CD14-positive monocyte (primary cell): ENCODE measurements around the gene CPED1. TPM values are rescaled to one million over a fixed set of nuclear protein-coding genes. Genes with fewer than 3 reads are reported as not detected.

Experiments
- DNase-seq, 3 donors: peaks; one replicate each; pipeline ENCODE4 v3.0.0-alpha.2; 2011 to 2022
- H2AFZ ChIP-seq: 2 replicates; pipeline ENCODE4 v1.6.0; 2012; ENCODE audit warnings: mild to moderate bottlenecking, low read depth, low read length, inconsistent platforms; ENCODE audit not compliant: insufficient read depth, poor library complexity, severe bottlenecking
- H3K27ac ChIP-seq, 2 donors: 1 replicate in 1 of 2; 2 replicates in 1 of 2; pipeline ENCODE4 v1.5.1; 2012 to 2013; ENCODE audit warnings: low read length in 2 of 2, control low read depth in 1 of 2, inconsistent platforms in 1 of 2, low read depth in 1 of 2, mild to moderate bottlenecking in 1 of 2
- H3K27me3 ChIP-seq, 2 donors: one replicate each; pipeline versions ENCODE4 v1.6.0 to v1.6.1; 2011 to 2013; ENCODE audit warnings: low read length in 2 of 2; ENCODE audit not compliant: control insufficient read depth in 2 of 2, insufficient read depth in 2 of 2
- H3K36me3 ChIP-seq, 2 donors: replicated peaks in 1 of 2; 1 replicate in 1 of 2; 2 replicates in 1 of 2; pipeline versions ENCODE4 v1.5.1 to v1.6.1; 2012 to 2013; ENCODE audit warnings: low read length in 2 of 2, control low read depth in 1 of 2, inconsistent platforms in 1 of 2, mild to moderate bottlenecking in 1 of 2; ENCODE audit not compliant: insufficient read depth in 2 of 2, control insufficient read depth in 1 of 2
- H3K4me1 ChIP-seq, 2 donors: 1 replicate in 1 of 2; 2 replicates in 1 of 2; pipeline versions ENCODE4 v1.5.1 to v1.6.1; 2012 to 2013; ENCODE audit warnings: low read length in 2 of 2, control low read depth in 1 of 2, inconsistent platforms in 1 of 2, mild to moderate bottlenecking in 1 of 2, moderate library complexity in 1 of 2; ENCODE audit not compliant: insufficient read depth in 2 of 2, control insufficient read depth in 1 of 2
- H3K4me2 ChIP-seq: replicated peaks from 2 replicates; pipeline ENCODE3; 2012; ENCODE audit warnings: low read length, moderate library complexity, mild to moderate bottlenecking; ENCODE audit not compliant: poor library complexity, severe bottlenecking; ENCODE audit errors: extremely low read depth
- H3K4me3 ChIP-seq, 3 experiments: fragments of 200-600 bp in 1 of 3; sonication (generic) in 1 of 3; replicated peaks in 1 of 3; 1 replicate in 2 of 3; 2 replicates in 1 of 3; pipeline ENCODE4 v1.5.1; 2011 to 2013; ENCODE audit warnings: low read length in 3 of 3, mild to moderate bottlenecking in 3 of 3, control low read depth in 2 of 3, low read depth in 2 of 3, inconsistent platforms in 1 of 3, moderate library complexity in 1 of 3
- H3K79me2 ChIP-seq: 2 replicates; pipeline ENCODE4 v1.6.0; 2012; ENCODE audit warnings: mild to moderate bottlenecking, control low read depth, inconsistent platforms, low read length, moderate library complexity; ENCODE audit not compliant: insufficient read depth
- H3K9ac ChIP-seq: 2 replicates; pipeline ENCODE4 v1.6.0; 2017; ENCODE audit warnings: low read length, mild to moderate bottlenecking; ENCODE audit not compliant: insufficient read depth, poor library complexity, severe bottlenecking
- H3K9me3 ChIP-seq, 2 donors: replicated peaks in 1 of 2; 1 replicate in 1 of 2; 2 replicates in 1 of 2; pipeline versions ENCODE4 v1.5.1 to v1.6.1; 2012 to 2013; ENCODE audit warnings: low read length in 2 of 2, control low read depth in 1 of 2; ENCODE audit not compliant: control insufficient read depth in 1 of 2, insufficient read depth in 1 of 2
- H4K20me1 ChIP-seq: 2 replicates; pipeline ENCODE4 v1.6.0; 2012; ENCODE audit warnings: mild to moderate bottlenecking, low read length, control low read depth, moderate library complexity; ENCODE audit not compliant: insufficient read depth
- H3K27ac Mint-ChIP-seq, 7 donors: one replicate each; pipeline ENCODE4 v1.8.0; 2020; ENCODE audit warnings: mild to moderate bottlenecking in 7 of 7, mixed read lengths in 7 of 7, moderate library complexity in 6 of 7, inconsistent platforms in 2 of 7
- H3K27me3 Mint-ChIP-seq, 3 donors: one replicate each; pipeline ENCODE4 v1.8.0; 2021 to 2022; ENCODE audit warnings: low read depth in 3 of 3, mild to moderate bottlenecking in 3 of 3, mixed read lengths in 3 of 3, moderate library complexity in 3 of 3, inconsistent platforms in 1 of 3
- H3K36me3 Mint-ChIP-seq, 2 donors: one replicate each; pipeline ENCODE4 v1.8.0; 2020; ENCODE audit warnings: mixed read lengths in 2 of 2, inconsistent platforms in 1 of 2, mild to moderate bottlenecking in 1 of 2
- H3K4me1 Mint-ChIP-seq: one replicate; pipeline ENCODE4 v1.8.0; 2020; ENCODE audit warnings: mild to moderate bottlenecking, mixed read lengths
- H3K4me3 Mint-ChIP-seq, 2 donors: one replicate each; pipeline ENCODE4 v1.8.0; 2020; ENCODE audit warnings: mild to moderate bottlenecking in 2 of 2, mixed read lengths in 2 of 2, moderate library complexity in 1 of 2
- H3K9me3 Mint-ChIP-seq, 7 donors: one replicate each; pipeline ENCODE4 v1.8.0; 2020 to 2022; ENCODE audit warnings: mixed read lengths in 7 of 7, mild to moderate bottlenecking in 6 of 7, moderate library complexity in 6 of 7, inconsistent platforms in 2 of 7
- WGBS: methylation state at CpG from one replicate; pipeline ENCODE4 v1.1.5; 2013; ENCODE audit warnings: missing lambda C conversion rate; ENCODE audit not compliant: insufficient coverage; 5-methylcytosine and 5-hydroxymethylcytosine counted together
- intact Hi-C, 2 donors: fragments of 100-400 bp; cut with micrococcal nuclease; formaldehyde crosslinking; loops; one replicate each; pipeline versions ENCODE4 v1.15.0 to v1.15.1; 2023
- polyA plus RNA-seq, 3 donors: library from polyadenylated mRNA; depleted of rRNA in 1 of 3; unstranded in 2 of 3; stranded (reverse) in 1 of 3; fragments of 300-500 nt in 2 of 3; fragments of >200 nt in 1 of 3; fragmentation: Illumina TruSeq in 2 of 3; gene quantifications; 1 replicate in 2 of 3; 2 replicates in 1 of 3; pipeline ENCODE4 v1.2.3, GENCODE V29; 2012 to 2021
- TF ChIP-seq, protein P1 (sequence below): fragments of 200-600 bp; IDR thresholded peaks from one replicate; pipeline ENCODE4 v1.8.0; 2022; ENCODE audit warnings: antibody characterized with exemption, mild to moderate bottlenecking

CPED1 gene
- polyA plus RNA-seq, 3 donors = 9.8 to 30.0 (median 20.4) TPM

DNA sequence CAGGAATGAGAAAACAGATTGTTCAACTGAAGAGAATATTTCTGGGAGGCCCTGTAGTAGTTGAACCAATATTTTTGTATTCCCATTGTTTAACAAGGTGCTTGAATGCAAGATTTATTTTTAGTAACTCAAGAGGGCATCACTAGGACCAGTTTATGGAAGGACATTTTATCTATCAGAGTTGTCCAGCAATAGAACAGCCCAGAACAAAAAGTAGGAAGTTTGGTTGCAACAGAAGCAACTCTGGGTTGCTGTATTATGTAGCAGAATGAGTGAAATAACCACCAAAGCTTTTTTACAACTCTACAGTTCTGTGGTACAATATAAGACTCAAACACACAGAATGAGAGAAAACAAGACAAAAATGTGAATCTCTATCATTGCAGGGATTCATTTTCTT lies 34.7 kb downstream of the CPED1 start:
- H3K9me3 ChIP-seq = no peaks in the 10 kb centered on the region
- H3K4me2 ChIP-seq = peak overlapping the region; percentile 37
- H3K4me1 ChIP-seq = peaks cover 53 to 75% of the 10 kb centered on the region in 2 donors
- no peak overlapping the region for H3K4me3 Mint-ChIP-seq
- H3K27ac Mint-ChIP-seq = peak overlapping the region; percentile 31 to 86 (median 79)
- H3K27ac ChIP-seq = peak overlapping the region in 1 of 2 donors; percentile 80
- H3K79me2 ChIP-seq = peaks cover 4% of the 10 kb centered on the region
- no peaks in the 10 kb centered on the region for H4K20me1 ChIP-seq
- TF ChIP-seq, protein P1, sequence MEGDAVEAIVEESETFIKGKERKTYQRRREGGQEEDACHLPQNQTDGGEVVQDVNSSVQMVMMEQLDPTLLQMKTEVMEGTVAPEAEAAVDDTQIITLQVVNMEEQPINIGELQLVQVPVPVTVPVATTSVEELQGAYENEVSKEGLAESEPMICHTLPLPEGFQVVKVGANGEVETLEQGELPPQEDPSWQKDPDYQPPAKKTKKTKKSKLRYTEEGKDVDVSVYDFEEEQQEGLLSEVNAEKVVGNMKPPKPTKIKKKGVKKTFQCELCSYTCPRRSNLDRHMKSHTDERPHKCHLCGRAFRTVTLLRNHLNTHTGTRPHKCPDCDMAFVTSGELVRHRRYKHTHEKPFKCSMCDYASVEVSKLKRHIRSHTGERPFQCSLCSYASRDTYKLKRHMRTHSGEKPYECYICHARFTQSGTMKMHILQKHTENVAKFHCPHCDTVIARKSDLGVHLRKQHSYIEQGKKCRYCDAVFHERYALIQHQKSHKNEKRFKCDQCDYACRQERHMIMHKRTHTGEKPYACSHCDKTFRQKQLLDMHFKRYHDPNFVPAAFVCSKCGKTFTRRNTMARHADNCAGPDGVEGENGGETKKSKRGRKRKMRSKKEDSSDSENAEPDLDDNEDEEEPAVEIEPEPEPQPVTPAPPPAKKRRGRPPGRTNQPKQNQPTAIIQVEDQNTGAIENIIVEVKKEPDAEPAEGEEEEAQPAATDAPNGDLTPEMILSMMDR = no peak
- H3K36me3 Mint-ChIP-seq = peaks cover 0 to 3% of the 10 kb centered on the region in 2 donors
- intact Hi-C loops = loop anchor here in 1 of 2 donors (2.0 kb wide), 1 partner anchor 34 kb away; the partner anchor contains the start of gene CPED1
- peak overlapping the region; percentile 13 for H2AFZ ChIP-seq
- peak; percentile 12 to 56 (median 32) for DNase-seq
- H3K9ac ChIP-seq = no peak overlapping the region
- no peaks in the 10 kb centered on the region for H3K36me3 ChIP-seq
- peaks cover 0 to 4% (median 0%) of the 10 kb centered on the region in 3 donors for H3K27me3 Mint-ChIP-seq
- no peaks in the 10 kb centered on the region for H3K9me3 Mint-ChIP-seq
- H3K4me3 ChIP-seq = no peak overlapping the region
- H3K27me3 ChIP-seq = no peaks in the 10 kb centered on the region
- peaks cover 70% of the 10 kb centered on the region for H3K4me1 Mint-ChIP-seq

DNA sequence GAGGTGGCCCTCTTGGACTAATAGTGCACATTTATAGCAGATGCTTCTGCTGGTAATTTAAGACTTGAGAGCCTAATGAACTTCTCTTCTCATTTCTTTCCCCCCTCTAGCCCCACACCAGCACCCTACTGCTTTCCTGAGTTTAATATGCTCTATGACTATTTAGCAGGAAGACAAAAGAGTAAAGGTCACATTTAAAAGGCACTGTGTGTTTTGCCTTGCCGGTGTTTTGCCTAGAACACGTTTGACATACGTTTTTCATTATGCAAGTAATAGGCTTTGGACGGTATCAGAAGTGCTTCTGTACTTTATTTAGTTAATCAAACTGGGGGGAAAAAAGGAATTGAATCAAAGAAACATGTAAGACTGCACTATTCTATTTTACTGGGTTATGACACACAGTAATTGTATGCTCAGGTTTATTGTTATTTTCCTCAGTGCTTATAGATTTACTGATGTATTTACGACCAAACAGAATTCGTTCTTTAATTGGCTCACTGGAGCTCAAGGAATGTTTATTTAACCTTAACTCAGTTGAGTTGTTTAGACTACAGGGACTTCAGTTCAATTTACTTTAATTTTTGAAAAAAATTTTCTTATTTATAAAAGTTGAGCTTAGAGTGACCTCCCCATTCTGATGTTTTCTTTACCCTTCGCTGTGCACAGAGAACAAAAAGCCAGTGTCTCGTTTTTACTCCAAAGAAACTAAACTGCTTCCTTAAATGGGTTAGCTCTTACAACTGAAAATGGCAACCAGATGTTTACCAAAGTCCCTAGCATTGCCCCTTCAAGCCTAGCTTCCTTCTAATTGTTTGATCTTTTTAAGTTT lies 35.4 kb downstream of the CPED1 start:
- Histone ChIP-seq H3K4me3 (no peak overlapping the region), H3K4me1 (peaks cover 46 to 68% of the 10 kb centered on the region in 2 donors), H3K4me2 (peak overlapping the region; percentile 37), H3K79me2 (peaks cover 4% of the 10 kb centered on the region), H3K9ac (no peak overlapping the region), H3K27ac (peak overlapping the region in 1 of 2 donors; percentile 80), H4K20me1 (no peaks in the 10 kb centered on the region), H3K36me3 (no peaks in the 10 kb centered on the region), H3K9me3 (no peaks in the 10 kb centered on the region), H2AFZ (peak overlapping the region; percentile 13), H3K27me3 (no peaks in the 10 kb centered on the region)
- peaks cover 0 to 4% (median 0%) of the 10 kb centered on the region in 3 donors for H3K27me3 Mint-ChIP-seq
- H3K27ac Mint-ChIP-seq = peak overlapping the region; percentile 63 to 86 (median 79)
- 90% methylated on average over 2 of the region's 8 CpGs for WGBS
- H3K9me3 Mint-ChIP-seq = no peaks in the 10 kb centered on the region
- H3K4me3 Mint-ChIP-seq = no peak overlapping the region
- DNase-seq = no peak
- TF ChIP-seq, protein P1 = no peak
- H3K4me1 Mint-ChIP-seq = peaks cover 63% of the 10 kb centered on the region
- intact Hi-C loops = loop anchor here in 1 of 2 donors (2.0 kb wide), 1 partner anchor 35 kb away; the partner anchor contains the start of gene CPED1
- no peaks in the 10 kb centered on the region for H3K36me3 Mint-ChIP-seq
